ENCODE results near the gene PLCL2. TPM values are rescaled to one million over a fixed set of nuclear protein-coding genes. Genes with fewer than 3 reads are reported as not detected.

PLCL2 gene
- total RNA-seq, 1 experiment from 2014 or later = 2.5 TPM

DNA sequence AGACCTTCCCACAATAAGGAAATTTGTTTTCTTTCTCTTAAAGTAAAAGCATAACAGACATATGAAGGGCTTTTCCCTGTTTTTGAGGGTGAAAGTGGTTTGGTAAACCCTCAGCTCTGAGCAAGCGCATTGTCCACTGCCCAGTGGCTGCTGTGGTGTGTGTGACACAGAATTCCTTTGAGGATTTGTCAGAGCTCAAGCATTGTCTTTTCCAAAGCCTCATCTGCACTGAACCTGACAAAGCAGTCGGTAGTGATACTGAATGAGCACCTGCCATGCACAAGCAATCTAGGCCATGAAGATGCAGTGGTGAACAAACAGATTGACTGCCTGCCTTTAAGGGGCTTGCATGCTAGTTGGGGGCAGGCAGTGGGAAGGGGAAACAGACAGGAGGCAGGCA is 128.3 kb downstream of the PLCL2 start:
- DNase-seq = no peak
- Histone ChIP-seq H3K27me3 (ENCODE audit: low read length) (no peaks in the 10 kb centered on the region), H3K9me2 (replicated peaks; ENCODE audit: insufficient read depth, low read length) (no peaks in the 10 kb centered on the region), H3K4me1 (ENCODE audit: low read length) (0 out of 2 replicates have a peak, but pooled peaks cover 2% of the 10 kb centered on the region), H3K4me3 (ENCODE audit: low read length) (no peak overlapping the region), H3K79me2 (ENCODE audit: low read length) (no peaks in the 10 kb centered on the region), H3K4me2 (ENCODE audit: low read depth, low read length, poor library complexity, severe bottlenecking) (no peak overlapping the region), H3K9me3 (ENCODE audit: low read length) (no peaks in the 10 kb centered on the region), H4K20me1 (ENCODE audit: insufficient read depth, low read depth, low read length) (no peaks in the 10 kb centered on the region), H3K36me3 (ENCODE audit: insufficient read depth, low read length) (no peaks in the 10 kb centered on the region), H2AFZ (ENCODE audit: low read length) (no peak overlapping the region), H3K27ac (ENCODE audit: low read length) (no peak overlapping the region), H3K9ac (ENCODE audit: low read length) (no peak overlapping the region)

DNA sequence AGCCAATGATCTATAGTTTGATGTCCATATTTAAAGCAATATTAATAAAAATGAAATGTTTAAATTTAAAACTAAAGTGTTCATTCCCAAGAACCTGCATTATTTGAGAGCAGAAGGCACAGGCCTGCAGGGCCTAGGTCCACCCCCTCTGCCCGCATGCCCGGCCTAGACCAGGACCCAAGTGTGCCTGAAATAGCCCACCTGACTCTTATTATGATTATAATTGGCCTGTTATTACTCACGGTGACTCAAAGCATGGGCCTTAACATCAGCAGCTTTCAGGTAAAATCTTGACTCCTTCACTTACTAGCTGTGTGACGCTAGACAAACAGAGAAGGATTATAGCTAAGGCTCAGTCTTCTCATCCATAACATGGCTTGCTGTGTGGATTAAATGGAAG is 128.8 kb downstream of the PLCL2 start:
- Histone ChIP-seq H3K79me2 (ENCODE audit: low read length) (no peaks in the 10 kb centered on the region), H3K27ac (ENCODE audit: low read length) (no peak overlapping the region), H2AFZ (ENCODE audit: low read length) (no peak overlapping the region), H3K36me3 (ENCODE audit: insufficient read depth, low read length) (no peaks in the 10 kb centered on the region), H3K9me3 (ENCODE audit: low read length) (no peaks in the 10 kb centered on the region), H3K9ac (ENCODE audit: low read length) (no peak overlapping the region), H4K20me1 (ENCODE audit: insufficient read depth, low read depth, low read length) (no peaks in the 10 kb centered on the region), H3K4me3 (ENCODE audit: low read length) (no peak overlapping the region), H3K27me3 (ENCODE audit: low read length) (no peaks in the 10 kb centered on the region), H3K9me2 (replicated peaks; ENCODE audit: insufficient read depth, low read length) (no peaks in the 10 kb centered on the region), H3K4me1 (ENCODE audit: low read length) (0 out of 2 replicates have a peak, but pooled peaks cover 3% of the 10 kb centered on the region), H3K4me2 (ENCODE audit: low read depth, low read length, poor library complexity, severe bottlenecking) (no peak overlapping the region)
- DNase-seq = no peak

GRCh38 chr3:17014284-17014683 is 129.5 kb downstream of the PLCL2 start:
- Histone ChIP-seq H2AFZ (ENCODE audit: low read length) (no peak overlapping the region), H3K9me3 (ENCODE audit: low read length) (no peaks in the 10 kb centered on the region), H3K27ac (ENCODE audit: low read length) (no peak overlapping the region), H3K9ac (ENCODE audit: low read length) (no peak overlapping the region), H3K4me1 (ENCODE audit: low read length) (0 out of 2 replicates have a peak, but pooled peaks cover 3% of the 10 kb centered on the region), H3K9me2 (replicated peaks; ENCODE audit: insufficient read depth, low read length) (no peaks in the 10 kb centered on the region), H3K4me3 (ENCODE audit: low read length) (no peak overlapping the region), H3K4me2 (ENCODE audit: low read depth, low read length, poor library complexity, severe bottlenecking) (no peak overlapping the region), H3K27me3 (ENCODE audit: low read length) (no peaks in the 10 kb centered on the region), H3K36me3 (ENCODE audit: insufficient read depth, low read length) (no peaks in the 10 kb centered on the region), H4K20me1 (ENCODE audit: insufficient read depth, low read depth, low read length) (no peaks in the 10 kb centered on the region), H3K79me2 (ENCODE audit: low read length) (no peaks in the 10 kb centered on the region)
- DNase-seq = no peak

DNA sequence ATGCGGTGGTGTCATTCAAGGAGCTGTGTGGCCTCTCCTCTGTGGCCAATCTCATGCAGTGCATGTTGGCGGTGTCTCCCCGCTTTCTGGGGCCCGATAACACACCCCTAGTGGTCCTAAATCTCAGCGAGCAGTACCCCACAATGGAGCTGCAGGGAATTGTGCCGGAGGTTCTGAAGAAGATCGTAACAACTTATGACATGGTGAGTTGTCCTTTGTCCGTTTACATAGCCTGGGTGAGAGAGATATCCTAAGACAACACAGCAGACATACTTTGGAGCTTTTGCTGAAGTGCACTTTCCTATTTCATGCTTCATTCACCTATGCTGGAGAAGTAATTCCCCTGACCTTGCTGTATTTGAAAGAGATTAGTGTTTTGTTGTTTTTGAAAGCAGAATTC is 130.0 kb downstream of the PLCL2 start:
- no peaks in the 10 kb centered on the region for H3K9me3 ChIP-seq (ENCODE audit: low read length)
- H4K20me1 ChIP-seq (ENCODE audit: insufficient read depth, low read depth, low read length) = no peaks in the 10 kb centered on the region
- no peak overlapping the region for H3K4me2 ChIP-seq (ENCODE audit: low read depth, low read length, poor library complexity, severe bottlenecking)
- H2AFZ ChIP-seq (ENCODE audit: low read length) = no peak overlapping the region
- no peaks in the 10 kb centered on the region for H3K36me3 ChIP-seq (ENCODE audit: insufficient read depth, low read length)
- H3K9me2 ChIP-seq (replicated peaks; ENCODE audit: insufficient read depth, low read length) = no peaks in the 10 kb centered on the region
- 0 out of 2 replicates have a peak, but pooled peaks cover 3% of the 10 kb centered on the region for H3K4me1 ChIP-seq (ENCODE audit: low read length)
- no peak overlapping the region for H3K4me3 ChIP-seq (ENCODE audit: low read length)
- no peak overlapping the region for H3K9ac ChIP-seq (ENCODE audit: low read length)
- DNase-seq = no peak
- no peaks in the 10 kb centered on the region for H3K27me3 ChIP-seq (ENCODE audit: low read length)
- no peak overlapping the region for H3K27ac ChIP-seq (ENCODE audit: low read length)
- H3K79me2 ChIP-seq (ENCODE audit: low read length) = no peaks in the 10 kb centered on the region

DNA sequence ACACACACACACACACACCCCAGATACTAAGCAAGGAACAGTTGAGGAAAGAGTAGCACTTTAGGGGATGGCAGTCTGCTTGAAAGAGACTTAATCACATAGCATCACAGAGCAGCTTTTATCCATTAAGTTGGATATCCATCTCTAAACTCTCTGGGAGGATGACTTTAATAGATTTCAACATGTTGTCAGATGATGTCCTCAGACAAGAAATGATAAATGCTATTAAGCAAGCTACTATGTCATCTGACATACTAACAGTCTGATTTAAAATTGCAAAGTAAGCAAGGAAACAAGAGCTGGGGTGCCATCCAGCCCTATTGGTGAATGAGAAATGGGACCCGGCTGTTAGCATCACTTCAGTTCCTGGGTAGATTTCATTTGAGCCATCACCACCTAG is 136.9 kb downstream of the PLCL2 start:
- H2AFZ ChIP-seq (ENCODE audit: low read length) = no peak overlapping the region
- H3K36me3 ChIP-seq (ENCODE audit: insufficient read depth, low read length) = no peaks in the 10 kb centered on the region
- H3K27me3 ChIP-seq (ENCODE audit: low read length) = no peaks in the 10 kb centered on the region
- H4K20me1 ChIP-seq (ENCODE audit: insufficient read depth, low read depth, low read length) = no peaks in the 10 kb centered on the region
- H3K4me3 ChIP-seq (ENCODE audit: low read length) = no peak overlapping the region
- no peak overlapping the region for H3K27ac ChIP-seq (ENCODE audit: low read length)
- no peak overlapping the region for H3K4me2 ChIP-seq (ENCODE audit: low read depth, low read length, poor library complexity, severe bottlenecking)
- H3K9ac ChIP-seq (ENCODE audit: low read length) = no peak overlapping the region
- H3K9me3 ChIP-seq (ENCODE audit: low read length) = no peaks in the 10 kb centered on the region
- no peaks in the 10 kb centered on the region for H3K79me2 ChIP-seq (ENCODE audit: low read length)
- DNase-seq = no peak
- H3K9me2 ChIP-seq (replicated peaks; ENCODE audit: insufficient read depth, low read length) = no peaks in the 10 kb centered on the region
- 0 out of 2 replicates have a peak, but pooled peaks cover 3% of the 10 kb centered on the region for H3K4me1 ChIP-seq (ENCODE audit: low read length)

DNA sequence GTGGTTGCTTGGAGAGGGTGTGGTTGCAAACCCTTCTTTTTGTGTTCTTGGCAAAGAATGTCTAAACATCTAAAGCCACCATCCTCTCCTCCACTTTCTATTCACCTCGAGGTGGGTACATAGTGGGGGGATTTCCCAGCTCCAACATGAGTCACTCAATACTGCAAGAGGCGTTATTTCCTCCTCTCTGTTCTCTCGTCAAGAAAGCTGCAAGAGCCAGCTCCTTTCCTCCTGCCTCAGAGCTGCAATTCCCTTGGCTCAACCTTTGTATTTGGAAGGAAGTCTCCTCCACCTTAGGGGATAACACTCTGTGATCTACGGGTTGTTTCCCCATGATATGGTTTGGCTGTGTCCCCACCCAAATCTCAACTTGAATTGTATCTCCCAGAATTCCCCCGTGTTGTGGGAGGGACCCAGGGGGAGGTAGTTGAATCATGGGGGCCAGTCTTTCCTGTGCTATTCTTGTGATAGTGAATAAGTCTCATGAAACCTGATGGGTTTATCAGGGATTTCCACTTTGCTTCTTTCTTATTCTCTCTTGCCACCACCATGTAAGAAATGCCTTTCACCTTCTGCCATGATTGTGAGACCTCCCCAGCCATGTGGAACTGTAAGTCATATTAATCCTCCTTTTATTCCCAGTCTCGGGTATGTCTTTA is 138.4 kb downstream of the PLCL2 start:
- H3K9me3 ChIP-seq (ENCODE audit: low read length) = no peaks in the 10 kb centered on the region
- no peak overlapping the region for H3K4me2 ChIP-seq (ENCODE audit: low read depth, low read length, poor library complexity, severe bottlenecking)
- H3K36me3 ChIP-seq (ENCODE audit: insufficient read depth, low read length) = no peaks in the 10 kb centered on the region
- no peak overlapping the region for H3K27ac ChIP-seq (ENCODE audit: low read length)
- H2AFZ ChIP-seq (ENCODE audit: low read length) = no peak overlapping the region
- no peaks in the 10 kb centered on the region for H3K79me2 ChIP-seq (ENCODE audit: low read length)
- H3K9ac ChIP-seq (ENCODE audit: low read length) = no peak overlapping the region
- no peak for DNase-seq
- H3K4me1 ChIP-seq (ENCODE audit: low read length) = no peaks in the 10 kb centered on the region
- no peak overlapping the region for H3K4me3 ChIP-seq (ENCODE audit: low read length)
- H4K20me1 ChIP-seq (ENCODE audit: insufficient read depth, low read depth, low read length) = no peaks in the 10 kb centered on the region
- no peaks in the 10 kb centered on the region for H3K9me2 ChIP-seq (replicated peaks; ENCODE audit: insufficient read depth, low read length)
- H3K27me3 ChIP-seq (ENCODE audit: low read length) = no peaks in the 10 kb centered on the region

DNA sequence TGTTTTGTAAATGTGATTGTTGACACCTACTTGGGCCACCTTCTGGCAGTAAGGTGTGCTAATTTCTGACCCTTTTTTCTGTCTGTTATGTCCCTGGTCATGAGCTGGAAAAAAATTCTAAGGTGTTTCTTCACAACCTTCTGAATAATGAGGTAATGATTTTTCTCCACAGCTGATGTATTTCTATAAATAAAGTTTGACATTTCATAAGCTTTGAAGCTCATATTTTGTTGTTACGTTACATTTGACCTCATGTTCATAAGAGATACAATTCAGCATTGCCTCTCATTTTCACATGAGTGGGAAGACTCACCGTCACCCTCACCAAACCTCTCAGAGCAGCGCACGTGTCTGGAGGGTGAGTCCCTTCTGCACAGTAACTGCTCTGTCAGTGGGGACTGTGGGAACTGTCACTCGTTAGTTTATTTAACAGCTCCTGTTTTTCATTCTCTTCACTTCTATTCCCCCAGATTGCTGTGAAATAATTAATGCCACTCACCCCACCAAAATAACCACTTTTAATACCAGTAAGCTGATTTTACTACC is 140.9 kb downstream of the PLCL2 start:
- Histone ChIP-seq H3K79me2 (ENCODE audit: low read length) (no peaks in the 10 kb centered on the region), H4K20me1 (ENCODE audit: insufficient read depth, low read depth, low read length) (no peaks in the 10 kb centered on the region), H2AFZ (ENCODE audit: low read length) (no peak overlapping the region), H3K4me3 (ENCODE audit: low read length) (no peak overlapping the region), H3K36me3 (ENCODE audit: insufficient read depth, low read length) (no peaks in the 10 kb centered on the region), H3K9ac (ENCODE audit: low read length) (no peak overlapping the region), H3K9me3 (ENCODE audit: low read length) (no peaks in the 10 kb centered on the region), H3K4me2 (ENCODE audit: low read depth, low read length, poor library complexity, severe bottlenecking) (no peak overlapping the region), H3K4me1 (ENCODE audit: low read length) (no peaks in the 10 kb centered on the region), H3K27ac (ENCODE audit: low read length) (no peak overlapping the region), H3K9me2 (replicated peaks; ENCODE audit: insufficient read depth, low read length) (no peaks in the 10 kb centered on the region), H3K27me3 (ENCODE audit: low read length) (no peaks in the 10 kb centered on the region)
- no peak for DNase-seq

GRCh38 chr3:17027318-17027717 is 142.6 kb downstream of the PLCL2 start:
- Histone ChIP-seq H3K9ac (ENCODE audit: low read length) (no peak overlapping the region), H3K9me2 (replicated peaks; ENCODE audit: insufficient read depth, low read length) (no peaks in the 10 kb centered on the region), H3K4me2 (ENCODE audit: low read depth, low read length, poor library complexity, severe bottlenecking) (no peak overlapping the region), H3K36me3 (ENCODE audit: insufficient read depth, low read length) (no peaks in the 10 kb centered on the region), H3K9me3 (ENCODE audit: low read length) (no peaks in the 10 kb centered on the region), H3K27me3 (ENCODE audit: low read length) (no peaks in the 10 kb centered on the region), H3K4me1 (ENCODE audit: low read length) (no peaks in the 10 kb centered on the region), H3K27ac (ENCODE audit: low read length) (no peak overlapping the region), H2AFZ (ENCODE audit: low read length) (no peak overlapping the region), H3K79me2 (ENCODE audit: low read length) (no peaks in the 10 kb centered on the region), H3K4me3 (ENCODE audit: low read length) (no peak overlapping the region), H4K20me1 (ENCODE audit: insufficient read depth, low read depth, low read length) (0 out of 2 replicates have a peak, but pooled peaks cover 7% of the 10 kb centered on the region)
- no peak for DNase-seq

Data from Karpas-422 (cell line).